Measurements from ENCODE around the gene SETDB1.
"Not testable (repeated sequence)": the region's sequence is repeated elsewhere in the genome, so short reads cannot be mapped to it uniquely, and the experiment has no call there.

Gene SETDB1

GRCh38 chr1:150926097-150926741 lies at the start of gene SETDB1:
SETDB1 (plus strand) TSS chr1:150926363; CDS start chr1:150927715, 1,352 bp downstream.
- Histone ChIP-seq H3K4me3 (ENCODE audit: low read depth, low read length) (peak within 1 kb of the TSS; percentile 88), H3K4me1 (ENCODE audit: control insufficient read depth, insufficient read depth, low read length) (peaks cover 2% of the 10 kb centered on the region), H3K9me3 (ENCODE audit: control insufficient read depth, insufficient read depth, low read length) (no peaks in the 10 kb centered on the region), H3K27me3 (ENCODE audit: control insufficient read depth, insufficient read depth, low read length) (no peaks in the 10 kb centered on the region), H3K36me3 (ENCODE audit: control insufficient read depth, insufficient read depth, low read length) (peaks cover 9% of the 10 kb centered on the region), H3K9ac (ENCODE audit: low read depth, low read length) (peak within 1 kb of the TSS; percentile 79)

- not testable (repeated sequence) for H3K9ac ChIP-seq (ENCODE audit: low read depth, low read length); H3K4me1 ChIP-seq (ENCODE audit: control insufficient read depth, insufficient read depth, low read length); H3K4me3 ChIP-seq (ENCODE audit: low read depth, low read length); H3K27me3 ChIP-seq (ENCODE audit: control insufficient read depth, insufficient read depth, low read length); H3K9me3 ChIP-seq (ENCODE audit: control insufficient read depth, insufficient read depth, low read length); H3K36me3 ChIP-seq (ENCODE audit: control insufficient read depth, insufficient read depth, low read length)
These were observed 47.2 kb upstream of the SETDB1 start for GRCh38 chr1:150878931-150879330.

- H3K9ac ChIP-seq (ENCODE audit: low read depth, low read length) = no peak overlapping the region
- no peaks in the 10 kb centered on the region for H3K27me3 ChIP-seq (ENCODE audit: control insufficient read depth, insufficient read depth, low read length)
- H3K4me1 ChIP-seq (ENCODE audit: control insufficient read depth, insufficient read depth, low read length) = no peaks in the 10 kb centered on the region
- H3K36me3 ChIP-seq (ENCODE audit: control insufficient read depth, insufficient read depth, low read length) = no peaks in the 10 kb centered on the region
- H3K4me3 ChIP-seq (ENCODE audit: low read depth, low read length) = no peak overlapping the region
- no peaks in the 10 kb centered on the region for H3K9me3 ChIP-seq (ENCODE audit: control insufficient read depth, insufficient read depth, low read length)
These were observed 44.7 kb upstream of the SETDB1 start for GRCh38 chr1:150881331-150882070.

GRCh38 chr1:150883121-150883520 lies 43.0 kb upstream of the SETDB1 start:
- H3K9ac ChIP-seq (ENCODE audit: low read depth, low read length) = not testable (repeated sequence)

GRCh38 chr1:150887018-150887417 lies 39.1 kb upstream of the SETDB1 start, which contains the start of gene CTXND2:
CTXND2 (plus strand) TSS chr1:150887136; CDS start chr1:150912315, 25,179 bp downstream.
- Histone ChIP-seq H3K27me3 (ENCODE audit: control insufficient read depth, insufficient read depth, low read length) (no peaks in the 10 kb centered on the region), H3K9me3 (ENCODE audit: control insufficient read depth, insufficient read depth, low read length) (no peaks in the 10 kb centered on the region), H3K9ac (ENCODE audit: low read depth, low read length) (no peak within 1 kb of the TSS), H3K36me3 (ENCODE audit: control insufficient read depth, insufficient read depth, low read length) (no peaks in the 10 kb centered on the region), H3K4me3 (ENCODE audit: low read depth, low read length) (no peak within 1 kb of the TSS), H3K4me1 (ENCODE audit: control insufficient read depth, insufficient read depth, low read length) (no peaks in the 10 kb centered on the region)

More at GRCh38 chr1:150883121-150883520, 43.0 kb upstream of the SETDB1 start:
- not testable (repeated sequence) for H3K36me3 ChIP-seq (ENCODE audit: control insufficient read depth, insufficient read depth, low read length); H3K4me1 ChIP-seq (ENCODE audit: control insufficient read depth, insufficient read depth, low read length); H3K9me3 ChIP-seq (ENCODE audit: control insufficient read depth, insufficient read depth, low read length); H3K4me3 ChIP-seq (ENCODE audit: low read depth, low read length); H3K27me3 ChIP-seq (ENCODE audit: control insufficient read depth, insufficient read depth, low read length)

GRCh38 chr1:150888727-150889126 lies 37.4 kb upstream of the SETDB1 start:
- no peak overlapping the region for H3K9ac ChIP-seq (ENCODE audit: low read depth, low read length)
- no peaks in the 10 kb centered on the region for H3K36me3 ChIP-seq (ENCODE audit: control insufficient read depth, insufficient read depth, low read length)

GRCh38 chr1:150890033-150890416 lies 36.1 kb upstream of the SETDB1 start:
- Histone ChIP-seq H3K4me3 (ENCODE audit: low read depth, low read length) (no peak overlapping the region), H3K27me3 (ENCODE audit: control insufficient read depth, insufficient read depth, low read length) (no peaks in the 10 kb centered on the region), H3K9me3 (ENCODE audit: control insufficient read depth, insufficient read depth, low read length) (no peaks in the 10 kb centered on the region), H3K9ac (ENCODE audit: low read depth, low read length) (no peak overlapping the region), H3K36me3 (ENCODE audit: control insufficient read depth, insufficient read depth, low read length) (no peaks in the 10 kb centered on the region), H3K4me1 (ENCODE audit: control insufficient read depth, insufficient read depth, low read length) (no peaks in the 10 kb centered on the region)

More at GRCh38 chr1:150888727-150889126, 37.4 kb upstream of the SETDB1 start:
- Histone ChIP-seq H3K4me1 (ENCODE audit: control insufficient read depth, insufficient read depth, low read length) (no peaks in the 10 kb centered on the region), H3K4me3 (ENCODE audit: low read depth, low read length) (no peak overlapping the region), H3K9me3 (ENCODE audit: control insufficient read depth, insufficient read depth, low read length) (no peaks in the 10 kb centered on the region), H3K27me3 (ENCODE audit: control insufficient read depth, insufficient read depth, low read length) (no peaks in the 10 kb centered on the region)

- Histone ChIP-seq H3K9me3 (ENCODE audit: control insufficient read depth, insufficient read depth, low read length) (no peaks in the 10 kb centered on the region), H3K9ac (ENCODE audit: low read depth, low read length) (no peak overlapping the region), H3K36me3 (ENCODE audit: control insufficient read depth, insufficient read depth, low read length) (no peaks in the 10 kb centered on the region)
These were observed 32.7 kb upstream of the SETDB1 start for GRCh38 chr1:150893336-150893913.

GRCh38 chr1:150895618-150896017 lies 30.5 kb upstream of the SETDB1 start:
- Histone ChIP-seq H3K4me1 (ENCODE audit: control insufficient read depth, insufficient read depth, low read length) (no peaks in the 10 kb centered on the region), H3K9ac (ENCODE audit: low read depth, low read length) (no peak overlapping the region), H3K27me3 (ENCODE audit: control insufficient read depth, insufficient read depth, low read length) (no peaks in the 10 kb centered on the region), H3K36me3 (ENCODE audit: control insufficient read depth, insufficient read depth, low read length) (no peaks in the 10 kb centered on the region), H3K4me3 (ENCODE audit: low read depth, low read length) (no peak overlapping the region), H3K9me3 (ENCODE audit: control insufficient read depth, insufficient read depth, low read length) (no peaks in the 10 kb centered on the region)

More at GRCh38 chr1:150893336-150893913, 32.7 kb upstream of the SETDB1 start:
- Histone ChIP-seq H3K4me3 (ENCODE audit: low read depth, low read length) (no peak overlapping the region), H3K4me1 (ENCODE audit: control insufficient read depth, insufficient read depth, low read length) (no peaks in the 10 kb centered on the region), H3K27me3 (ENCODE audit: control insufficient read depth, insufficient read depth, low read length) (no peaks in the 10 kb centered on the region)

GRCh38 chr1:150899795-150900194 lies 26.4 kb upstream of the SETDB1 start:
- H3K9ac ChIP-seq (ENCODE audit: low read depth, low read length); H3K27me3 ChIP-seq (ENCODE audit: control insufficient read depth, insufficient read depth, low read length); H3K4me1 ChIP-seq (ENCODE audit: control insufficient read depth, insufficient read depth, low read length); H3K4me3 ChIP-seq (ENCODE audit: low read depth, low read length); H3K36me3 ChIP-seq (ENCODE audit: control insufficient read depth, insufficient read depth, low read length); H3K9me3 ChIP-seq (ENCODE audit: control insufficient read depth, insufficient read depth, low read length): not testable (repeated sequence)

- H3K36me3 ChIP-seq (ENCODE audit: control insufficient read depth, insufficient read depth, low read length) = no peaks in the 10 kb centered on the region
- no peak overlapping the region for H3K4me3 ChIP-seq (ENCODE audit: low read depth, low read length)
- H3K9ac ChIP-seq (ENCODE audit: low read depth, low read length) = no peak overlapping the region
- no peaks in the 10 kb centered on the region for H3K4me1 ChIP-seq (ENCODE audit: control insufficient read depth, insufficient read depth, low read length)
- H3K9me3 ChIP-seq (ENCODE audit: control insufficient read depth, insufficient read depth, low read length) = no peaks in the 10 kb centered on the region
- no peaks in the 10 kb centered on the region for H3K27me3 ChIP-seq (ENCODE audit: control insufficient read depth, insufficient read depth, low read length)
These were observed 23.8 kb upstream of the SETDB1 start for GRCh38 chr1:150902346-150902745.

GRCh38 chr1:150902751-150903150 lies 23.4 kb upstream of the SETDB1 start:
- H3K4me1 ChIP-seq (ENCODE audit: control insufficient read depth, insufficient read depth, low read length) = no peaks in the 10 kb centered on the region
- no peaks in the 10 kb centered on the region for H3K9me3 ChIP-seq (ENCODE audit: control insufficient read depth, insufficient read depth, low read length)
- H3K9ac ChIP-seq (ENCODE audit: low read depth, low read length) = no peak overlapping the region
- H3K27me3 ChIP-seq (ENCODE audit: control insufficient read depth, insufficient read depth, low read length) = no peaks in the 10 kb centered on the region
- no peaks in the 10 kb centered on the region for H3K36me3 ChIP-seq (ENCODE audit: control insufficient read depth, insufficient read depth, low read length)
- H3K4me3 ChIP-seq (ENCODE audit: low read depth, low read length) = no peak overlapping the region
